NCI-H1436 (cell line): ENCODE data around the gene UIMC1.
"Not testable (repeated sequence)": the region's sequence is repeated elsewhere in the genome, so short reads cannot be mapped to it uniquely, and the experiment has no call there.

Experiments
- DNase-seq: peaks from one replicate; lab custom pipeline; 2025; lab: John Stamatoyannopoulos, UW

UIMC1 gene

DNA sequence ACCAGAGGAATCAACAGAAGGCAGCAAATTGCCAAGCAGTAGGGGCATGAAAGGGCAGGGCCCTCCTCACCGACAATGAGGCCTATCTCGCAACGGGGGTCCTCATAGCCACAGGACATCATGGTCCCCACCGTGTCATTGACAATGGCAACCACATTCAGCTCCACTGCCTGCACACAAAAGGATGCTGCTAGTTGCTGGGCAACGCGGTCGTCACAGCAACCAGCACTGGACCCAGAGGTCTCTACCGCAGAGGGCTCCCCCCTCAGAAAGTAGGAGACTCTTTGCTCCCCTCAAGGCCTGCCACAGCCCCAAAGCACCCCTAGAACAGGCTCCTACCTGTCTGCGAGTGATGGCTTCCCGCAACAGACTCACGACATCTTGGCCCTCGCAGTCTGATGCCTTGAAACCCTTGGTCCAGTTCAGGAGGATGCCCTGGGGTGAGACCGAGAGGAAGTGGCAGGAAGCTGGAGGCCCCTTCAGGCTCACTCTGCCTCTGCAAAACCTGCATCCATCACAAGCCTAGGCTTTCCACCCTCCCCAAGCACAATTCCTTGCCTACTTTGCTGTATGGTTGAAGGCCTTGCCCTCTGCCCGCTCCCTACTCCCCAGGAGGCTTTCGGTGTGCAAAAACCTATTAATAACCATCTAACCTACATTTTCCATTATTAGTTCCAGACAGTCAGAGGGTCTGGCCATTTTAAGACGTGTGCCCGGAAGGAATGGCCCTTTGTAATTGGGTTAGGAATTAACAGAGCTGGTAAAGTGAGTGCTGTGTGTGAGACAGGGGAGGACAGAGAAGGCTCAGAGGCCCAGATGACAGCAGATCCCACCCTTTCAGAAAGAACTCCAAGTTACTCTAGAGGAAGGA is 122.6 kb downstream of the UIMC1 start:
- DNase-seq = no peak

DNA sequence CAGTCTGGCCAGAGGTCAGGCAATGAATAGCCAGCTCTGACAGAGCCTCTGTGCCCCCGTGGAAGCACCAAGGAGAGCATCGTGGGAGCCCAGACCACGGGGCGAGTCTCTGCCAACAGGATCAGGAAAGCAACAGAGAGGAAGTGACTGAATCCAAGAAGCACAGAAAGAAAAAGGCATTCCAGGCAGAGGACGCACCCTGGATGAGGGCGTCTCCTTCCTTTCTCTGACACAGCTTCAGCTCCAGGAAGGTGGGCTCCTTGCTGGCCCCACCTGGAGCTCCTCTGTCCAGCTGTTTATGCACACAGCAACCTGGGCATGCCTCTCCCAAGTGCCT is 124.0 kb downstream of the UIMC1 start:
- no peak for DNase-seq

DNA sequence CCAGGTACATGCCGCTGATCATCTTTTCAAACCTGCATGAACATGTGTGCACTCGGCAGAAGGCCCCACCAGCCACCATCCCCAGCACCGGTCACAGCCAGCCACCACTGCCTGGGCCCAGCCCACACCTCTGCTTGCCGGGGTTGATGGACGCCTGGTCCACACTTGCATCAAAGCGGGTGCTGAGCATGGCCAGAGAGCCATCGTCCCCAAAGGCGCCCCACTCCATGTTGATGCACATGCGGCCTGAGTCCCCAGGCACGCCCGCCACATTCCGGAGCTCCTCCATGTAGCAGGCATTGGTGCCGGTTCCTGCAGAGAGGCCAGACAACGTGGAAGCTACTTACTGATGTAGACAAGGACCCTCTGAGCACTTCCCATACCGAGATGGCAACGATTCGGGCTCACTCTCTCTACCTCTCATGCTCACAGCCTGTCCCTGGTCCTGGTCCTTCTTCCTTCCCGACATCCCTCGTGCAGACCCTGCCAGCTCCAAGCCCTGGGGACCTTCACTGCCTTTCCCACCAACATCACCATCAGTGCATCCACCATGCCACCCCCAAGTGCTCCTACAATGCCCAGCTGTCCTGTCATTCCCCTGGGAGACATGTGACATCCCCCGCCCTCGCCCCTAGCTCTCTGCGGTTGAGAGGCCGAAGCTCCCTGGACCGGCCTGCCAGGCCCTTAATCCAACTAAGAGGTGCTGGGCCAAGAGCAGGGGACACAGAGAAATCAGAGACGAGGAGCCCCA is 124.6 kb downstream of the UIMC1 start:
- DNase-seq = no peak

DNA sequence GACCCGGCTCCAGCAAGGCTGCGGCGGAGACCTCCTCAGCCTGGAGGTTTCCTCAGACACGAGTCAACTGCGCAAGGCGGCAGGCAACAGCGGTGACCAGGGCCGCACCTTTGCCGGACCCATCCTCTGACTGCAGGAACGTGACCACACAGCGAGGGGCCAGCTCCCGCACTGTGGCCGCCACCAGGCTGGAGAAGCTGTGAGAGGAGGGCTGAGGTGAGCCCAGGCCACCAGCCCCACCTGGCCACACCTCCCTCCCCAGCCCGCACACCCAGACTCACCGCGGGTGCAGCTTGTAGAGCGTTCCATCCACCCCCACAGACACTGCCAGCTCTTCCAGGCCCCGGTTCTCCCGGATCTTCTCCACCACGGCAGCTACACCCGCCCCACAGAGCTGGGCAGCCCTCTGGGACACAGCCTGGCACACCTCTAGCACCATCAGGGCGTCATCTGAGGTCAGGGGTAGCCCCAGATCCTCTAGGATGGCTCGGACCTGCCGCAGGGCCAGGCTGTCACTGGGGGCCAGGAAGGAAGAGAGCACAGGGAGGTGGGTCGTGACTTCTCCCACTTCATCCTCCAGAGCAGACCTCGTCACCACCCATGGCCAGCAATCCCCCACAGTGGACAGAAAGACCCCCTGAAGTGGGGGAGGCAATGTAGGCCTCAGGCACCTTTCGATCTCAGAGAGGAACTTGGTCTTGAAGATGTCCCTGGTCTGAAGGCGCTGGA is 125.4 kb downstream of the UIMC1 start:
- no peak for DNase-seq

DNA sequence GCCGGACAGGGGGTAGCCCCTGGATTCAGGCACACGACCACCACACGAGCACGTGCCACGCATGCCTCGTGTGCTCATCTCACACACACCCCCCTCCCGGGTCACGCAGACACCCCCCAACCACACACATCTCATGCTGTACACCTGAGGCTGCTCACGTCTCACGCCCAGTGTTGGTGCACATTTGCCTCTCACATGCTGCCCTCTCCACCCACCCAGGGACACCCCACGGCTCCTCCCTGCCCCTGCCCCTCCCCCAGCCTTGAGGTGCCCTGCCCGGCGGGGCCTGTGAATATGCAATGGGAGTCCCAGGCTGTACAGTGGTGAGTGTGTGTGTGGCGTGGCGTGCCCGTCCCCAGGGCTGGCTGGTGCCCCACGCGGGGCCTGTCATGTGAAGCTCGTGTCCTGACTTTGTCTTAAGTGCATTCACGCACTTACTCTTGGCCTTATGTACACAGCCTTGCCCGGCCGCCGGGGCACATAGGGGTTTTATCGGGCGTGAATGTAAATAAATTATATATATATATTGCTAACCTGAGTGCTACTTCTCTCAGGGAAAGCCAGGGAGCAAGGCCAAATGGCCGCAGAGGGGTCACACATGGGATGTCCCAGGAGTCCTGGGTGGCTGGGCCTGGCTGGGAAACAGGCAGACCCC is 126.1 kb downstream of the UIMC1 start:
- DNase-seq = no peak

DNA sequence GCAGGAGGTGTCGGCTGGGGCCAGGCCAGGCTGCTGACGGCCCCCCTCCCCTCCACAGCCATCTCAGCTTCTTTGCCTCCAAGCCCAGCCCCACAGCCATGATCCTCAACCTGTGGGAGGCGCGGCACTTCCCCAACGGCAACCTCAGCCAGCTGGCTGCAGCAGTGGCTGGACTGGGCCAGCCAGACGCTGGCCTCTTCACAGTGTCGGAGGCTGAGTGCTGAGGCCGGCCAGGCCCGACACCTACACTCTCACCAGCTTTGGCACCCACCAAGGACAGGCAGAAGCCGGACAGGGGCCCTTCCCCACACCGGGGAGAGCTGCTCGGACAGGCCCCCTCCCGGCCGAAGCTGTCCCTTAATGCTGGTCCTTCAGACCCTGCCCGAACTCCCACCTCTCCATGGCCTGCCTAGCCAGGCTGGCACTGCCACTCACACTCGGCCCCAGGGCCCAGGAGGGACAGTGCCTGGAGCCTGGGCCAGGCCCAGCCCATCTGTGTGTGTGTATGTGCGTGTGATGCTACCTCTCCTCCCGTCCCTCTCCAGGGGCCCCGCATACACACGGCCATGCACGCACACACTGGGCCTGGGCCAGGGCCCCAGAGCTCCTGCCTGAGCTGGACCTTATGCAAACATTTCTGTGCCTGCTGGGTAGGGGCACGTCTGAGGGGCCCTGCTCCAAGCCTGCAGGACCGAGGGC is 126.8 kb downstream of the UIMC1 start:
- DNase-seq = no peak

DNA sequence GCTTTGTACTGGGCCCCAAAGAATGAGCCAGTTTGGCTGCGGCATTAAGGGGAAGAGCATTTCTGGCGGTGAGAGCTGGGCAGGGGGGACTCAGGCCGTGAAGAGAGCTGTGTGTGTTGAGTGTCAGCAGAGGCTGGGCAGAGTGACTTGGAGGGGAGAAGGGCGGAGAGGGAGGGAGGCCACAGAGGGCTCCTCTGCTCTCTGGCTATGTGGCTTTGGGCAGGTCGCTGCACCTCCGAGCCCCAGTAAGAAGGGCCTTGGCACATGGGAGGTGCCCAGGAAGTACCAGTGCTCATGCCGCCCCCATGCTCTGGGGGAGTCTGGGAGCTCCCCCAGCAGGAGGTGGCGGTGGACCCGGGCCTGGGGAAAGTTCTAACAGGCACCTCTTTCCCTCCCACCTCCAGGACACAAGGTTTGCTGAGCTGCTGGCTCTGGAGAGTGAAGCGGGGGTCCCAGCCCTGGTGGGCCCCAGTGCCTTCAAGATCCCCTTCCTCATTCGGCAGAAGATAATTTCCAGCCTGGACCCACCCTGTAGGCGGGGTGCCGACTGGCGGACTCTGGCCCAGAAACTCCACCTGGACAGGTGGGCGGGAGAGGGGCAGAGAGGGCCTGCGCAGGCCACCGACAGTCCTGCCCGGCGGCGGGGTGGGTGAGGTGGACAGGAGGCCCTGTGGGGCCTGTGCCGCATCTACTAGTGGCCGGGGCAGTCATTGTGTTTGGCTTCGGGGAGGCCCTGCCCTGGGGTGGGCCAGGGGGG is 127.5 kb downstream of the UIMC1 start:
- no peak for DNase-seq

DNA sequence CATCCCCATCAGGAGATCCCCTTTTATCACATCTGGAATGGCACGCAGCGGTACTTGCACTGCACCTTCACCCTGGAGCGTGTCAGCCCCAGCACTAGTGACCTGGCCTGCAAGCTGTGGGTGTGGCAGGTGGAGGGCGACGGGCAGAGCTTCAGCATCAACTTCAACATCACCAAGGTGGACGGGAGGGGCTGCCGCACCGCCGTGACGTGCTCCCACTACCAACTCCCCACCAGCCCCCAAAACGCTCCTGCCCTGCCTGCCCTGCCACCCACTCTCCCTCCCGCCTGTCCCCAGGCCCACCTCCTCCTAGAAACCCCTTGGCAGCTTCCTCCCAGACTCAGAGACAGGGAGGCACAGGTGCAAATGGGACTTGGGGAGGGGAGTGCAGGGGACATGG is 128.1 kb downstream of the UIMC1 start:
- DNase-seq = no peak

DNA sequence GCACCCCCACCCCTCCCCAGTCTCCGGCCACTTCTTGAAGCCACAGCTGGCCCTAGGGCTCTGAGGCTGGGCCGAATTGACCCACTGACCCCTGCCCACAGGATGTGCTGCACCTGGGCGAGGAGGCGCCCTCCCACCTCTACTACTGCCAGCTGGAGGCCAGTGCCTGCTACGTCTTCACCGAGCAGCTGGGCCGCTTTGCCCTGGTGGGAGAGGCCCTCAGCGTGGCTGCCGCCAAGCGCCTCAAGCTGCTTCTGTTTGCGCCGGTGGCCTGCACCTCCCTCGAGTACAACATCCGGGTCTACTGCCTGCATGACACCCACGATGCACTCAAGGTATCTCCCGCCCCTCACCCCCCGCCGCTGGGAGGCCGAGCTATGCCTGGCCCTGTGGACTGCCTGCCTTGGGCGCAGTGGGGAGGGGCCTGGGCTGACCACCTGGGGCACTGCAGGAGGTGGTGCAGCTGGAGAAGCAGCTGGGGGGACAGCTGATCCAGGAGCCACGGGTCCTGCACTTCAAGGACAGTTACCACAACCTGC is 128.7 kb downstream of the UIMC1 start:
- no peak for DNase-seq

DNA sequence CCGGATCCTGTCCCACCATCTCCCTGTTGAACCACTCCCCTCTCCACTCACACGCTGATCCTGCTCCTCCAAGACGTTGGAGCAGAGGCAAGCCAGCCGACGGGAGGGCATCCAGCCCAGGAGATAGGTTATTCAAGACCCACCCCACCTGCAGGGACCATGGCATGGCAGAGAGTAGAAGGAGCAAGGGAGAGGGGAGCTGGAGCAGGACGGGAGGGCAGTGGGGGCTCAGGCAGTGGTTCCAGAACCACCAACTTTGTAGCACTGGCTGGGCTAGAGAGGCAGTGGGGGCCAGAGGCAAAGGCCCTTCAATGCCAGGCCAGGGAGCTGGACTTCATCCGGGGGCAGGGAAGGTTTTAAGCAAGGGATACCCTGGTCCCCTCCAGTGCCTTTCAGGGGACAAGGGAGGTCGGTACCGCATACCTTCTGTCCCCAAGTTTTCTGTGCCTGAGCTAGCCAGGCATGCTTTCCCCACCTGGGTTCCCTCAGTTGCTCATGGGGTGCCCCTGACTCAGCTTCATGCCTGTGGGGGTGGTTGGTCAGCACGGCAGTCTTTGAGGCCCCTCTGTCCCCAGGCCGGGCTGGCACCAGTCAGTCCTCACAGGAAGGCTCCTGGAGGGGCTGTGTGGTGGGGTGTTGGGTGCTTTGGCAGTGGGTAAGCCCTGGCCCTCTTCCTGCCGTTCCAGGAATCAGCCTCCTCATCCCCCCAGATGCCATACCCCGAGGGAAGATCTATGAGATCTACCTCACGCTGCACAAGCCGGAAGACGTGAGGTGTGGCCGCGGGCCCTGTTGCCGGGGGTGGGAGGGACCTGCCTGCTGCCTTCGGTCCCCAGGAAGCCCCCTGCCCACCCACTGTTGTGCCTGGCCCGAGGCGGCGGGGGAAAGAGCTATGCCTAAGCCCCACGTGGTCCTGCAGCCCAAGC is 129.8 kb downstream of the UIMC1 start:
- no peak for DNase-seq

DNA sequence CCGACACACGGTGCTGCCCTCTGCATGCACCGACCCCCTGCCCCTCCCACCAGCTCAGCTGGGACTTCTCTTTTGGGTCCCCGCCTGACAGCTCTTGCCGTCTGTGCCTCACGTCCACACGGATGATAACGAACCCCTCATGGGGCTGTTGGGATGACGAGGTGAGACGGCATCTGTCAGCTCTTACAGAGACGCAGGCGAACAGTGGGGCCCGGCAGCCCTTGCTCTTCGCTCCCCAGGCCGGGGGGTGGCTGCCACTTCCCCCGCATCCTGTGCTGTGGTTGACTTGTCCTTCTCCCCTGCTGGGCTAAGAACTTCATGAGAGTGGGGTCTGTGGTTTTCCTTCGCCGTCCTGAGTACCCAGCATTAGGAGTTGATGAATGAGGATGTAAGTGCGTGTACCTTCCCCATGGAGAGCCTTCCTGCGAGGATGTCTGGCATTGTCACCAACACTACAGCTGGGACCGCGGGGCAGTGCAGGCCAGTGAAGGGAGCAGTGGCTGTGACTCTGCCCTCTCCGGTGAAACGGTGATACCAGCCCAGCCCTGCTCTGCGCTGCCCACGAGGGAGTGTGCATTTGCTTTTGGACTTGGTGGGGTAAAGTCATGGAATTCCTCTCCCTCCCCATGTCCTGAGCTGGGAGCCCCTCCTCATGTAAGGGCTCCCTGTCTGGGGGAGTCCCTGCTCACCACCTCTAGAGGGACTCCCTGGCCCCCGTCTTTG is 130.6 kb downstream of the UIMC1 start:
- DNase-seq = no peak

DNA sequence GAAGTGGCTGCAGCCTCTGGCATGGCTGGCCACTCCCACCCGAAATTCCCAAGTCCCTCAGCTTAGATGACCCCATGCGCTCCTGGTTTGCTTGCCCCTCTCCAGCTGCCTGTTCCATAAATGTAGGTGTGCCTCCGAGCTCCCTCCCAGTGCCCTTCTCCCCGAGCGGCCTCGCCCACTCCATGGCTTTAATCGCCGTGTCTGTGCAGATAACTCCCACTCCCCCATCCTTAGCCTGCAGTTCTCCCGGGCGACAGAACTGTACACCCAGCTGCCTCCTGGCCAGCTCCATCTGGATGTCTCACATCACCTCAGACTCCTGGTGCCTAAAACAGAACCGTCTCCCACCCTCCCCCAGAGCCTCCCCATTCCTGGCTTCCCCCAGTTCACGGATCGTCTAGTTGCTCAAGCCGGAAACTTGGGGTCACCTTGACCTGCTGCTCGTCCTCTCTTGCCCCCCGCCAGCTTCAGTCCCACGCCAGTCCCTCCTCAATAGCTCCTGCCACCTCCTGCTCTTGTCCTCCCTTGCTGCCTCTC is 131.5 kb downstream of the UIMC1 start:
- no peak for DNase-seq

DNA sequence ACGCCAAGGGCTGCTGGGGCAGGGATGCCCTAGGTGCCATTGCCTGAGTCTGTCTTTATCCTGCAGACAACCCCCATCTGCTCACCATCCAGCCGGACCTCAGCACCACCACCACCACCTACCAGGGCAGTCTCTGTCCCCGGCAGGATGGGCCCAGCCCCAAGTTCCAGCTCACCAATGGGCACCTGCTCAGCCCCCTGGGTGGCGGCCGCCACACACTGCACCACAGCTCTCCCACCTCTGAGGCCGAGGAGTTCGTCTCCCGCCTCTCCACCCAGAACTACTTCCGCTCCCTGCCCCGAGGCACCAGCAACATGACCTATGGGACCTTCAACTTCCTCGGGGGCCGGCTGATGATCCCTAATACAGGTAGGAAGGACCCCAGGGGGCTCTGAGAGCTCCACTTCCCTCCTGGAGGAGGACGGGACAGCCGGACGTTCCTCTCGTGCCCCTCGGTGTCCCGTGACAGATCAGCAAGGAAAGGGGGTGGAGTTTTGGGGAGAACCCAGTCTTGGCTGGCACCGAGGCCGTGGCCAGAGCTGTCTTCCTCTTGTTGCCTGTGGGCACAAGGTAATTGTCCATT is 132.3 kb downstream of the UIMC1 start:
- DNase-seq = no peak

DNA sequence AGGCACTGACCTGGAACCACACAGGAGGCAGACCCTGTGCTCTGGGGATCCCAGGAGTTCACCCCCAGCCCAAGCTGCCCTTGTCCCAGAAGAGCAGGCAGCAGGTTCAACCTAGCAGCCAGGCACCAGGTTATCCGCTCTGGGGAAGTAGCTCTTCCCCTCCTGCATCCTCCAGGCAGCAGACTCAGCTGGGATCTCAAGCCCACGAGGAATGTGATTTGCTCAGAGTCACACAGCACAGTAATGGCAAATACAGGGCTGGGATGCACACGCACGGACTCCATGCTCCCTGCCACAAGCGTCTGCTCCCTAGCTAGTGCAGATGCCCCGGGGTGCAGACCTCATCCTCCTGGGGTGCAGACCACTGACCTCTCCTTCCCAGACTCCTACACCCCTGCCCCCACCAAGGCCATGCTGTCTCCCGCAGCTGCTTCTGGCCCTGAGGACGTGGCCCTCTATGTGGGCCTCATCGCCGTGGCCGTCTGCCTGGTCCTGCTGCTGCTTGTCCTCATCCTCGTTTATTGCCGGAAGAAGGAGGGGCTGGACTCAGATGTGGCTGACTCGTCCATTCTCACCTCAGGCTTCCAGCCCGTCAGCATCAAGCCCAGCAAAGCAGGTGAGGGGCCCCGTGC is 132.9 kb downstream of the UIMC1 start:
- DNase-seq = no peak

DNA sequence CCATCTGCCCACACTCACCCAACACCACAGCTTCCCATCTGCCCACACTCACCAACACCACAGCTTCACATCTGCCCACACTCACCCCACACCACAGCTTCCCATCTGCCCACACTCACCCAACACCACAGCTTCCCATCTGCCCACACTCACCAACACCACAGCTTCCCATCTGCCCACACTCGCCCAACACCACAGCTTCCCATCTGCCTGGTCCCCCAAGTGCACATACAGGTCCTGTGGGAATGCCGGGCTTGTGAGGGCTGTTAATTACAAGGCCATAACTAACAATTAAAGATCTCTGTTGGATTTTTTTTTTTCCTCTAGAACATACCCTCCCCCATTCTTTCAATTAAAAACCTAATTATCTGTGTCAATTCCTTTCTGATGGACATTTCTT is 133.6 kb downstream of the UIMC1 start:
- not testable (repeated sequence) for DNase-seq

DNA sequence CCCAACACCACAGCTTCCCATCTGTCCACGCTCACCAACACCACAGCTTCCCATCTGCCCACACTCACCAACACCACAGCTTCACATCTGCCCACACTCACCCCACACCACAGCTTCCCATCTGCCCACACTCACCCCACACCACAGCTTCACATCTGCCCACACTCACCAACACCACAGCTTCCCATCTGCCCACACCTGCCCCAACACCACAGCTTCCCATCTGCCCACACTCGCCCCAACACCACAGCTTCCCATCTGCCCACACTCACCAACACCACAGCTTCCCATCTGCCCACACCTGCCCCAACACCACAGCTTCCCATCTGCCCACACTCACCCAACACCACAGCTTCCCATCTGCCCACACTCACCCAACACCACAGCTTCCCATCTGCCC is 134.0 kb downstream of the UIMC1 start:
- not testable (repeated sequence) for DNase-seq

DNA sequence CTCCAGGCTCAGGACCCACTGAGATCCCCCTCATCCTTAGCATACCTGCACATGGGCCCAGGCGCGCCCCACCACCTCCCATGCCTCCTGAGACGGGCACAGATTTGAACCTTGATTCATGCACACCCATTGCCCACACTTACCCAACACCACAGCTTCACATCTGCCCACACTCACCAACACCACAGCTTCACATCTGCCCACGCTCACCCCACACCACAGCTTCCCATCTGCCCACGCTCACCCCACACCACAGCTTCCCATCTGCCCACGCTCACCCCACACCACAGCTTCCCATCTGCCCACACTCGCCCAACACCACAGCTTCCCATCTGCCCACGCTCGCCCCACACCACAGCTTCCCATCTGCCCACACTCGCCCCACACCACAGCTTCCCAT is 135.9 kb downstream of the UIMC1 start:
- DNase-seq = not testable (repeated sequence)

DNA sequence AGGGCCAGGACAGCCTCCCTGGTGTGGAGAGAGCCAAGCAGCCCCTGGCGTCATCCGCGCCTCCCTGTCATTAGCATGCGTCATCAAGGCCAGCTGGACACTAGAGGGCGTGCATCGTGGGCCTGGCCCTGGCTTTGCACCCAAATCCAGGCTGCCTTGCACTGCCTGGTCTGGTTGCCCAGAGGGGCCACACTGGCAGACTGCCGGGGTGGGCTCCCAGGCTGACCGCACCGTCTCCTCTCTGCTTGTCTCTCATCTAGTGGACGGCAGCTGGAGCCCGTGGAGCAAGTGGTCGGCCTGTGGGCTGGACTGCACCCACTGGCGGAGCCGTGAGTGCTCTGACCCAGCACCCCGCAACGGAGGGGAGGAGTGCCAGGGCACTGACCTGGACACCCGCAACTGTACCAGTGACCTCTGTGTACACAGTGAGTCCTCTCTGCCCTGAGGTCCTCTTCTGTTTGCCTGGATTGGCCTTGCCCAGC is 136.4 kb downstream of the UIMC1 start:
- no peak for DNase-seq
